Activated CD4-positive, alpha-beta T cell treated with anti-CD3 and anti-CD28 coated beads, Interleukin-2, amount 10 ng/mL, durations not matched to agents 7 days and 5 days (primary cell): Measurements from ENCODE around the gene SLC25A18. TPM values are rescaled to one million over a fixed set of nuclear protein-coding genes. Genes with fewer than 3 reads are reported as not detected.
"Not testable (repeated sequence)": the region's sequence is repeated elsewhere in the genome, so short reads cannot be mapped to it uniquely, and the experiment has no call there.

Source experiments
- CTCF ChIA-PET: fragments of 350-600 bp; sonication (Branson Sonifier 250); formaldehyde crosslinking; loops from one replicate; lab custom pipeline; 2021; ENCODE audit warnings: antibody characterized with exemption; lab: Charles Lee
- POLR2A ChIA-PET: fragments of 350-600 bp; sonication (Branson Sonifier 250); formaldehyde crosslinking; loops from one replicate; lab custom pipeline; 2021; ENCODE audit warnings: antibody characterized with exemption; lab: Charles Lee
- DNase-seq: peaks from one replicate; pipeline ENCODE4 v3.0.0-alpha.2; 2020
- H3K27ac Mint-ChIP-seq: one replicate; pipeline ENCODE4 v1.8.0; 2021; ENCODE audit warnings: mild to moderate bottlenecking, moderate library complexity, mixed read lengths
- H3K27me3 Mint-ChIP-seq: one replicate; pipeline ENCODE4 v1.8.0; 2021; ENCODE audit warnings: mixed read lengths
- H3K36me3 Mint-ChIP-seq: one replicate; pipeline ENCODE4 v1.8.0; 2021; ENCODE audit warnings: low read depth, mixed read lengths
- H3K4me1 Mint-ChIP-seq: one replicate; pipeline ENCODE4 v1.8.0; 2021; ENCODE audit warnings: mixed read lengths
- H3K4me3 Mint-ChIP-seq: one replicate; pipeline ENCODE4 v1.8.0; 2021; ENCODE audit warnings: mild to moderate bottlenecking, moderate library complexity, mixed read lengths
- H3K9me3 Mint-ChIP-seq: one replicate; pipeline ENCODE4 v1.8.0; 2021; ENCODE audit warnings: mixed read lengths
- total RNA-seq, 2 experiments: library from RNA; stranded (reverse); gene quantifications; one replicate each; pipeline ENCODE4 v1.2.3, GENCODE V29; 2021

The SLC25A18 gene, protein sequence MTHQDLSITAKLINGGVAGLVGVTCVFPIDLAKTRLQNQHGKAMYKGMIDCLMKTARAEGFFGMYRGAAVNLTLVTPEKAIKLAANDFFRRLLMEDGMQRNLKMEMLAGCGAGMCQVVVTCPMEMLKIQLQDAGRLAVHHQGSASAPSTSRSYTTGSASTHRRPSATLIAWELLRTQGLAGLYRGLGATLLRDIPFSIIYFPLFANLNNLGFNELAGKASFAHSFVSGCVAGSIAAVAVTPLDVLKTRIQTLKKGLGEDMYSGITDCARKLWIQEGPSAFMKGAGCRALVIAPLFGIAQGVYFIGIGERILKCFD
- total RNA-seq = not detected

DNA sequence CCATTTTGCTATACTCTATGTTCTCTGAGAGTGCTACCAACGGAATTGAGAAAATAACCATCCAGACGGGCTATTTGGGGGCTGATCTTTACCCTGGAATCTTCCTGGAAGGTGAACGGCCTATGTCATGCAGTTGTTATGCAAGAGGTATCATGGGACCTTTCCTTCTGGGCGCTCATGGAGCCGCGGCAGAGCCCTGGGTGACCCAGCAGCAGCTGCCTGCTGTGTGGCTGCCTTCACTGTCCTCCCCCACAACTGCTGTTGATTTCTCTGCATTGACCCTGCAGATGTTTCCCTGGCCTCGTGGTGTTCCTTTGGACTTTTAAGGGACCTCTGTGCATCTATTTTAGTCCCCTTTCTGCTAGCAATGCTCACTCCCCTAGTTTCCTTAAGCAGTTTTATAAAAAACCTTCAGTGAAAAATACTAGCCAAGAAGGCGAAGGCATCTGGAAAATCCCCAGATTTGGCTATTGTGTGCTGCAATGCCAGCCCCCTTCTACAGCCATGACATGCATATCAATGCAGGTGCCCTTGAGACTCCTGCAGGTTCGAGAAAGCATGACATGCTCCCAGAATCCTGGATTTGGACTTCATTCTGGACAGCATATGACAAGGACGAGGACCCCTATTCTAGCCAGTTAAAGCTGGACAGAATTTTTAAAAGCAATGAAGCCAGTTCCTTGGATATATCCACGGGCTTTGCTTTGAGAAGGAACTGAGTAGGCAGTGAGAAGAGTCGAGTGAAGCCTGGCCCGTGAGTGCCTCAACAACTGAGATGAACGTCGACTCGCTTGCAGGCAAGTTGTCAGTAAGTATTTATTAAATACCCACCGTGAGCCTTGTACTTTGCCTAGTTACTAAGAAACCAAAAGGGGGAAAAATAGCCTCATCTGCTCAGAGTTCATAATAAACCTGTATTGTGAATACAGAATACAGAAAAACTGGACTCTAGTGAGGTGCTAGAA, at the start of gene SLC25A18:
SLC25A18 (plus strand) TSS at position 593 of the 965 bp plus-strand sequence. CDS start 16,447 bp downstream, outside the sequence.
- ChIA-PET CTCF (no interaction called here), POLR2A (no interaction called here)
- Mint-ChIP-seq H3K36me3 (no peaks in the 10 kb centered on the region), H3K27ac (peak within 1 kb of the TSS; percentile 52), H3K27me3 (peaks cover 2% of the 10 kb centered on the region), H3K9me3 (no peaks in the 10 kb centered on the region), H3K4me3 (no peak within 1 kb of the TSS), H3K4me1 (no peaks in the 10 kb centered on the region)
- DNase-seq = no peak

DNA sequence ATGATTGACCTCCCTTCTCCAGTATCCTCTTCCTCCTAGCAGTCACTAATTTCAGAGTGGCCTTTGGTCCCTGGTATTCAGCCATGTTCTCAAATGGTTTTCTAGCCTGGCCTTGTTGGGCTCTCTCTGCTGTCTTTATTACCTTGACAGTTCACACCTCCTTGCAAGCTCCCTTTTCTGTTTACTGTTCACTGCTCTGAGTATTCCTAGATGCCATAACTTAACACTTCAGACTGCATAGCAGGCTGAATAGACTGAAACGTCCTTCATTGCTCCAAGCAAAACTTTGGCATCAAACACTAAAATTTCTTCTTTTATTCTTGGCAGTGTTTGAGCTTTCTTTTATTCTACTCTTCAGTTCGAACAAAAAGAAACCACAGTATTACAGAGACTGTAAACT, 49.7 kb upstream of the SLC25A18 start:
- ChIA-PET POLR2A (no interaction called here), CTCF (interaction anchor here (0.6 kb wide), 1 partner anchor 126 kb away, joined by 4 read pairs; no protein-coding TSS in a partner anchor)
- Mint-ChIP-seq H3K27ac (no peak overlapping the region), H3K4me1 (no peaks in the 10 kb centered on the region), H3K36me3 (no peaks in the 10 kb centered on the region), H3K9me3 (no peaks in the 10 kb centered on the region), H3K4me3 (no peak overlapping the region), H3K27me3 (peaks cover 11% of the 10 kb centered on the region)
- DNase-seq = no peak

GRCh38 chr22:17514084-17514483, 49.2 kb upstream of the SLC25A18 start:
- H3K9me3 Mint-ChIP-seq = no peaks in the 10 kb centered on the region
- H3K4me3 Mint-ChIP-seq = no peak overlapping the region
- H3K4me1 Mint-ChIP-seq = no peaks in the 10 kb centered on the region
- peaks cover 13% of the 10 kb centered on the region for H3K27me3 Mint-ChIP-seq
- CTCF ChIA-PET = no interaction called here
- no peaks in the 10 kb centered on the region for H3K36me3 Mint-ChIP-seq
- no peak for DNase-seq
- POLR2A ChIA-PET = no interaction called here
- H3K27ac Mint-ChIP-seq = no peak overlapping the region

GRCh38 chr22:17518406-17518805, 44.9 kb upstream of the SLC25A18 start:
- ChIA-PET POLR2A (no interaction called here), CTCF (interaction anchor here (0.6 kb wide), 1 partner anchor 38 kb away, joined by 4 read pairs; no protein-coding TSS in a partner anchor)
- no peak overlapping the region for H3K27ac Mint-ChIP-seq
- DNase-seq = no peak
- H3K4me1 Mint-ChIP-seq = no peaks in the 10 kb centered on the region
- no peaks in the 10 kb centered on the region for H3K36me3 Mint-ChIP-seq
- H3K4me3 Mint-ChIP-seq = no peak overlapping the region
- peaks cover 13% of the 10 kb centered on the region for H3K27me3 Mint-ChIP-seq
- H3K9me3 Mint-ChIP-seq = no peaks in the 10 kb centered on the region

- POLR2A ChIA-PET, DNase-seq, H3K4me3 Mint-ChIP-seq, H3K9me3 Mint-ChIP-seq, H3K36me3 Mint-ChIP-seq, H3K4me1 Mint-ChIP-seq, H3K27ac Mint-ChIP-seq: not testable (repeated sequence)
- peaks cover 20% of the 10 kb centered on the region for H3K27me3 Mint-ChIP-seq
- CTCF ChIA-PET = interaction anchor here (0.7 kb wide), 1 partner anchor 70 kb away, joined by 3 read pairs; no protein-coding TSS in a partner anchor
These were observed 41.3 kb upstream of the SLC25A18 start for GRCh38 chr22:17521971-17522370.

- Mint-ChIP-seq H3K9me3 (no peaks in the 10 kb centered on the region), H3K4me3 (no peak overlapping the region), H3K36me3 (no peaks in the 10 kb centered on the region), H3K27me3 (peaks cover 28% of the 10 kb centered on the region), H3K4me1 (peaks cover 3% of the 10 kb centered on the region), H3K27ac (no peak overlapping the region)
- ChIA-PET POLR2A (no interaction called here), CTCF (interaction anchor here (0.6 to 1.4 kb wide), 2 partner anchors 174 to 352 kb away, joined by 3 to 4 read pairs; no protein-coding TSS in a partner anchor)
- no peak for DNase-seq
These were observed 39.4 kb upstream of the SLC25A18 start for GRCh38 chr22:17523925-17524324.

- H3K9me3 Mint-ChIP-seq = no peaks in the 10 kb centered on the region
- H3K4me3 Mint-ChIP-seq = no peak overlapping the region
- H3K27ac Mint-ChIP-seq = no peak overlapping the region
- ChIA-PET CTCF (no interaction called here), POLR2A (no interaction called here)
- H3K27me3 Mint-ChIP-seq = peaks cover 3% of the 10 kb centered on the region
- DNase-seq = no peak
- no peaks in the 10 kb centered on the region for H3K4me1 Mint-ChIP-seq
- no peaks in the 10 kb centered on the region for H3K36me3 Mint-ChIP-seq
These were observed 27.0 kb upstream of the SLC25A18 start for GRCh38 chr22:17536269-17536668.

GRCh38 chr22:17537155-17537554, 26.1 kb upstream of the SLC25A18 start:
- Mint-ChIP-seq H3K4me1 (no peaks in the 10 kb centered on the region), H3K27me3 (peaks cover 3% of the 10 kb centered on the region), H3K27ac (no peak overlapping the region), H3K36me3 (no peaks in the 10 kb centered on the region), H3K4me3 (no peak overlapping the region), H3K9me3 (no peaks in the 10 kb centered on the region)
- ChIA-PET CTCF (interaction anchor here (0.6 to 1.0 kb wide), 3 partner anchors 10 to 89 kb away, joined by 3 to 4 read pairs (median 3); no protein-coding TSS in a partner anchor), POLR2A (no interaction called here)
- no peak for DNase-seq

DNA sequence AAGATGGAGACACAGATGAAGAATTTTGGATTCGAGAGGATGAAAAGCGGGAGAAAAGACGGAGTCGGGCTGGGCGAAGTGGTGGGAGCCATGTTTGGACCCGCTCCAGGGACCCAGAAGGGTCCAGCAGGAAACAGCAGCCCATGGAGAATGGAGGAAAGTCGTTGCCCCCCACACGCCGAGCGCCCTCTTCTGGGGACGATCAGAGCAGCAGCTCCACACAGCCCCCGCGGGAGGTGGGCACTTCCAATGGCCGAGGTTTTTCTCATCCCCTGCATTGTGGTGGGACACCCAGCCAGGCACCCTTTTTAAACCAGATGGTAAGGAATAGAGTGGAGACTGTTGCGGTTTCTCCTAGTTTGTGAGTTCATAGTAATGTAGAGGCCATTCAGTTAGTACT, 22.8 kb upstream of the SLC25A18 start:
- CTCF ChIA-PET = interaction anchor here (0.6 kb wide), 2 partner anchors 13 to 586 kb away, joined by 3 read pairs; no protein-coding TSS in a partner anchor
- Mint-ChIP-seq H3K9me3 (no peaks in the 10 kb centered on the region), H3K27me3 (peaks cover 3% of the 10 kb centered on the region), H3K4me3 (no peak overlapping the region), H3K36me3 (no peaks in the 10 kb centered on the region), H3K4me1 (no peaks in the 10 kb centered on the region), H3K27ac (no peak overlapping the region)
- POLR2A ChIA-PET = no interaction called here
- DNase-seq = peak; percentile 8

DNA sequence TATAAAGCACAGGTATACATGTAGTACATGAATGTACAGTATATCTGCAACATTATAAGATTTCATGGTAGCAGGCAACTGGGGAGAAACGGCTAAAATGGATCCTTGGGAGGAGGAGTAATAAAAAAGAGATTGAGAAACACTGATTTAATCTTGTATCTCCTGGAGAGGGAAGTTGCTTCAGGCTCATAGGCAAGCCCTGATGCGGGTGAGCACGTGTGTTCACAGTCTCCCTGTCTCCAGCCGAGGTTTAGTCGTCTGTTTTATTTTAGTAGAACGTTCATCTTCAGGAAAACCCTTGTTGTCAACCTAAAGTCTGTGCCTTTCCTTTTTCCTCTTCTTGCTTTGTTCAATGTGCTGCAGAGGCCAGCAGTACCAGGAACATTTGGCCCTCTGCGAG, 21.8 kb upstream of the SLC25A18 start:
- peaks cover 3% of the 10 kb centered on the region for H3K27me3 Mint-ChIP-seq
- H3K4me1 Mint-ChIP-seq = no peaks in the 10 kb centered on the region
- H3K36me3 Mint-ChIP-seq = no peaks in the 10 kb centered on the region
- POLR2A ChIA-PET = no interaction called here
- DNase-seq = no peak
- no peaks in the 10 kb centered on the region for H3K9me3 Mint-ChIP-seq
- CTCF ChIA-PET = no interaction called here
- no peak overlapping the region for H3K27ac Mint-ChIP-seq
- H3K4me3 Mint-ChIP-seq = no peak overlapping the region

GRCh38 chr22:17542452-17542851, 20.8 kb upstream of the SLC25A18 start:
- no peaks in the 10 kb centered on the region for H3K9me3 Mint-ChIP-seq
- H3K4me3 Mint-ChIP-seq = no peak overlapping the region
- ChIA-PET POLR2A (no interaction called here), CTCF (interaction anchor here (0.6 kb wide), 1 partner anchor 20 kb away, joined by 4 read pairs; no protein-coding TSS in a partner anchor)
- no peak overlapping the region for H3K27ac Mint-ChIP-seq
- H3K4me1 Mint-ChIP-seq = no peaks in the 10 kb centered on the region
- peaks cover 3% of the 10 kb centered on the region for H3K27me3 Mint-ChIP-seq
- H3K36me3 Mint-ChIP-seq = no peaks in the 10 kb centered on the region
- no peak for DNase-seq

- ChIA-PET CTCF (interaction anchor here (1.1 kb wide), 1 partner anchor 377 kb away, joined by 3 read pairs; no protein-coding TSS in a partner anchor), POLR2A (no interaction called here)
- H3K9me3 Mint-ChIP-seq = no peaks in the 10 kb centered on the region
- no peaks in the 10 kb centered on the region for H3K36me3 Mint-ChIP-seq
- no peak overlapping the region for H3K4me3 Mint-ChIP-seq
- no peak for DNase-seq
- H3K27me3 Mint-ChIP-seq = no peaks in the 10 kb centered on the region
- no peaks in the 10 kb centered on the region for H3K4me1 Mint-ChIP-seq
- no peak overlapping the region for H3K27ac Mint-ChIP-seq
These were observed 15.1 kb upstream of the SLC25A18 start for GRCh38 chr22:17548010-17548755.
